HEK293 (cell line): ENCODE results near the gene TMEM131L.

Experiments used
- CTCF ChIA-PET: fragments of 350-600 bp; formaldehyde crosslinking; extraction: SDS; loops from one replicate; lab custom pipeline; 2021; ENCODE audit warnings: antibody characterized with exemption; lab: Yijun Ruan, JAX
- POLR2A ChIA-PET: fragments of 300-600 bp; formaldehyde crosslinking; extraction: SDS; loops from one replicate; lab custom pipeline; 2020; ENCODE audit warnings: antibody characterized with exemption, inconsistent platforms; lab: Yijun Ruan, JAX
- H3K27ac ChIP-seq: fragments of 200-500 bp; sonication (Bioruptor generic); 2 replicates; pipeline ENCODE4 v1.5.1; 2014; ENCODE audit warnings: low read depth, low read length, control low read depth, inconsistent platforms; ENCODE audit errors: extremely low read depth
- H3K36me3 ChIP-seq, 2 experiments: fragments of 200-500 bp in 1 of 2; sonication (Bioruptor generic) in 1 of 2; 1 replicate in 1 of 2; 2 replicates in 1 of 2; pipeline ENCODE4 v1.5.1; 2014 to 2017; ENCODE audit warnings: inconsistent platforms in 2 of 2, low read length in 2 of 2; ENCODE audit not compliant: control insufficient read depth in 2 of 2, insufficient read depth in 1 of 2
- H3K4me1 ChIP-seq: fragments of 200-500 bp; sonication (Bioruptor generic); 2 replicates; pipeline ENCODE4 v1.5.1; 2014; ENCODE audit warnings: mild to moderate bottlenecking, low read length, inconsistent platforms; ENCODE audit not compliant: control insufficient read depth, insufficient read depth
- H3K4me3 ChIP-seq: 2 replicates; pipeline ENCODE4 v1.5.1; 2011; ENCODE audit warnings: low read depth, mild to moderate bottlenecking, control low read depth, low read length, moderate library complexity
- H3K9me3 ChIP-seq: fragments of 200-500 bp; sonication (Bioruptor generic); 2 replicates; pipeline ENCODE4 v1.5.1; 2014; ENCODE audit warnings: low read depth, low read length, inconsistent platforms; ENCODE audit not compliant: control insufficient read depth, insufficient read depth
- OVOL3 ChIP-seq: fragments of 450-650 bp; formaldehyde crosslinking; IDR thresholded peaks from 2 replicates; pipeline ENCODE4 v1.5.1; 2016; ENCODE audit warnings: missing biosample characterization, missing genetic modification characterization
- PRDM10 ChIP-seq: fragments of 450-650 bp; formaldehyde crosslinking; IDR thresholded peaks from 2 replicates; pipeline ENCODE4 v1.5.1; 2016; ENCODE audit warnings: missing biosample characterization, missing genetic modification characterization
- SP3 ChIP-seq: fragments of 450-650 bp; formaldehyde crosslinking; IDR thresholded peaks from 2 replicates; pipeline ENCODE4 v1.5.1; 2016; ENCODE audit warnings: missing biosample characterization, missing genetic modification characterization
- ZBTB17 ChIP-seq: fragments of 450-650 bp; formaldehyde crosslinking; IDR thresholded peaks from 2 replicates; pipeline ENCODE4 v1.5.1; 2016; ENCODE audit warnings: missing biosample characterization, missing genetic modification characterization
- ZFHX2 ChIP-seq: fragments of 450-650 bp; formaldehyde crosslinking; conservative IDR thresholded peaks from 2 replicates; pipeline ENCODE4 v1.5.1; 2016; ENCODE audit warnings: missing biosample characterization, missing genetic modification characterization
- ZNF121 ChIP-seq: fragments of 450-650 bp; formaldehyde crosslinking; IDR thresholded peaks from 2 replicates; pipeline ENCODE4 v1.5.1; 2016; ENCODE audit warnings: missing biosample characterization, missing genetic modification characterization
- ZNF146 ChIP-seq: fragments of 450-650 bp; formaldehyde crosslinking; IDR thresholded peaks from 2 replicates; pipeline ENCODE4 v1.5.1; 2016; ENCODE audit warnings: missing biosample characterization, missing genetic modification characterization
- ZNF157 ChIP-seq: fragments of 450-650 bp; formaldehyde crosslinking; IDR thresholded peaks from 2 replicates; pipeline ENCODE4 v1.5.1; 2016; ENCODE audit warnings: missing biosample characterization, missing genetic modification characterization
- ZNF23 ChIP-seq: fragments of 450-650 bp; formaldehyde crosslinking; IDR thresholded peaks from 2 replicates; pipeline ENCODE4 v1.5.1; 2016; ENCODE audit warnings: missing biosample characterization, missing genetic modification characterization, borderline replicate concordance
- ZNF292 ChIP-seq: fragments of 450-650 bp; formaldehyde crosslinking; IDR thresholded peaks from 2 replicates; pipeline ENCODE4 v1.5.1; 2016; ENCODE audit warnings: low read depth, missing biosample characterization, missing genetic modification characterization, borderline replicate concordance
- ZNF324 ChIP-seq: fragments of 450-650 bp; formaldehyde crosslinking; IDR thresholded peaks from 2 replicates; pipeline ENCODE4 v1.5.1; 2016; ENCODE audit warnings: missing biosample characterization, missing genetic modification characterization
- ZNF391 ChIP-seq: fragments of 450-650 bp; formaldehyde crosslinking; IDR thresholded peaks from 2 replicates; pipeline ENCODE4 v1.5.1; 2016; ENCODE audit warnings: low read depth, missing biosample characterization, missing genetic modification characterization, borderline replicate concordance
- ZNF394 ChIP-seq: fragments of 450-650 bp; formaldehyde crosslinking; IDR thresholded peaks from 2 replicates; pipeline ENCODE4 v1.5.1; 2016; ENCODE audit warnings: missing biosample characterization, missing genetic modification characterization, mild to moderate bottlenecking, moderate library complexity, borderline replicate concordance
- ZNF404 ChIP-seq: fragments of 450-650 bp; formaldehyde crosslinking; IDR thresholded peaks from 2 replicates; pipeline ENCODE4 v1.5.1; 2017; ENCODE audit warnings: missing biosample characterization, missing genetic modification characterization
- ZNF433 ChIP-seq: fragments of 450-650 bp; formaldehyde crosslinking; IDR thresholded peaks from 2 replicates; pipeline ENCODE4 v1.5.1; 2016; ENCODE audit warnings: missing biosample characterization, missing genetic modification characterization, low read depth
- ZNF544 ChIP-seq: fragments of 450-650 bp; formaldehyde crosslinking; IDR thresholded peaks from 2 replicates; pipeline ENCODE4 v1.5.0; 2017; ENCODE audit warnings: missing biosample characterization, missing genetic modification characterization
- ZNF548 ChIP-seq: fragments of 450-650 bp; formaldehyde crosslinking; IDR thresholded peaks from 2 replicates; pipeline ENCODE4 v1.5.1; 2016; ENCODE audit warnings: missing biosample characterization, missing genetic modification characterization
- ZNF585B ChIP-seq: fragments of 450-650 bp; formaldehyde crosslinking; IDR thresholded peaks from 2 replicates; pipeline ENCODE4 v1.5.1; 2016; ENCODE audit warnings: missing biosample characterization, missing genetic modification characterization
- ZNF596 ChIP-seq: fragments of 450-650 bp; IDR thresholded peaks from 2 replicates; pipeline ENCODE4 v1.5.0; 2018; ENCODE audit warnings: missing biosample characterization, mild to moderate bottlenecking, missing genetic modification characterization, moderate library complexity
- ZNF621 ChIP-seq: fragments of 450-650 bp; formaldehyde crosslinking; IDR thresholded peaks from 2 replicates; pipeline ENCODE4 v1.5.1; 2017; ENCODE audit warnings: missing biosample characterization, missing genetic modification characterization
- ZNF623 ChIP-seq: fragments of 450-650 bp; formaldehyde crosslinking; IDR thresholded peaks from 2 replicates; pipeline ENCODE4 v1.5.1; 2016; ENCODE audit warnings: missing biosample characterization, missing genetic modification characterization
- ZNF704 ChIP-seq: fragments of 450-650 bp; formaldehyde crosslinking; IDR thresholded peaks from 2 replicates; pipeline ENCODE4 v1.5.1; 2016; ENCODE audit warnings: missing biosample characterization, missing genetic modification characterization
- TF ChIP-seq, protein P1 (sequence below): fragments of 450-650 bp; formaldehyde crosslinking; IDR thresholded peaks from 2 replicates; pipeline ENCODE4 v1.5.1; 2017; ENCODE audit warnings: missing biosample characterization, missing genetic modification characterization
- TF ChIP-seq, protein P2 (sequence below): fragments of 450-650 bp; formaldehyde crosslinking; IDR thresholded peaks from 2 replicates; pipeline ENCODE4 v1.5.1; 2016; ENCODE audit warnings: missing biosample characterization, missing genetic modification characterization

TMEM131L gene

DNA sequence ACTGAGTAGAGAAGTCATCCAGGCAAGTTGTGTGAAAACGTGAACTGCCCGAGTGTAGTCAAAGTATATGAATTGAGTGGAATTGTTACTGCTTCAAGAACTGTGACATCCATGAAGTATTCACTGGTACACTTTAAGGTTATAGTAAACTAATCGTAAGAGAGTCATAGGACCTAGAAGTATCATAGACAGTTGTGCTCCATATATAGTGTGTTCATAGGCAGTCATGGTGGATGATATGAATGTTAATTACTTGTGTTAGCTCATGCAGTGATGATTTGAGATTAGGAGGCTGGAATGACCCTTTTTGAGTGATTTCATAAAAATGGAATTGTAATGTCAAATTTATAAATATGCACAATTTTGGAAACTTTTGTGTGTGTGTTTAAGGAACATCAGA is 136.6 kb downstream of the TMEM131L start:
- ChIA-PET CTCF (interaction anchor here (0.6 kb wide), 1 partner anchor 452 kb away, joined by 3 read pairs; no protein-coding TSS in a partner anchor), POLR2A (no interaction called here)
- no peak for TF ChIP-seq ZNF324 (tag by site-specific recombination)
- no peak for TF ChIP-seq ZNF23 (tag by site-specific recombination)
- TF ChIP-seq ZNF596 = no peak
- TF ChIP-seq, protein P1, sequence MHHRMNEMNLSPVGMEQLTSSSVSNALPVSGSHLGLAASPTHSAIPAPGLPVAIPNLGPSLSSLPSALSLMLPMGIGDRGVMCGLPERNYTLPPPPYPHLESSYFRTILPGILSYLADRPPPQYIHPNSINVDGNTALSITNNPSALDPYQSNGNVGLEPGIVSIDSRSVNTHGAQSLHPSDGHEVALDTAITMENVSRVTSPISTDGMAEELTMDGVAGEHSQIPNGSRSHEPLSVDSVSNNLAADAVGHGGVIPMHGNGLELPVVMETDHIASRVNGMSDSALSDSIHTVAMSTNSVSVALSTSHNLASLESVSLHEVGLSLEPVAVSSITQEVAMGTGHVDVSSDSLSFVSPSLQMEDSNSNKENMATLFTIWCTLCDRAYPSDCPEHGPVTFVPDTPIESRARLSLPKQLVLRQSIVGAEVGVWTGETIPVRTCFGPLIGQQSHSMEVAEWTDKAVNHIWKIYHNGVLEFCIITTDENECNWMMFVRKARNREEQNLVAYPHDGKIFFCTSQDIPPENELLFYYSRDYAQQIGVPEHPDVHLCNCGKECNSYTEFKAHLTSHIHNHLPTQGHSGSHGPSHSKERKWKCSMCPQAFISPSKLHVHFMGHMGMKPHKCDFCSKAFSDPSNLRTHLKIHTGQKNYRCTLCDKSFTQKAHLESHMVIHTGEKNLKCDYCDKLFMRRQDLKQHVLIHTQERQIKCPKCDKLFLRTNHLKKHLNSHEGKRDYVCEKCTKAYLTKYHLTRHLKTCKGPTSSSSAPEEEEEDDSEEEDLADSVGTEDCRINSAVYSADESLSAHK (tag by site-specific recombination) = no peak
- TF ChIP-seq SP3 (tag by site-specific recombination) = no peak
- TF ChIP-seq ZNF623 (tag by site-specific recombination) = no peak
- TF ChIP-seq ZNF404 (tag by site-specific recombination) = no peak
- Histone ChIP-seq H3K27ac (no peak overlapping the region), H3K36me3 (peaks cover 19 to 62% of the 10 kb centered on the region in 2 experiments), H3K9me3 (no peaks in the 10 kb centered on the region), H3K4me1 (no peaks in the 10 kb centered on the region), H3K4me3 (no peak overlapping the region)

- CTCF ChIA-PET = no interaction called here
Observed at GRCh38 chr4:153603258-153603657, 137.1 kb downstream of the TMEM131L start.

More at GRCh38 chr4:153603258-153603657, 137.1 kb downstream of the TMEM131L start:
- peaks cover 21 to 59% of the 10 kb centered on the region in 2 experiments for H3K36me3 ChIP-seq
- H3K4me1 ChIP-seq = no peaks in the 10 kb centered on the region
- POLR2A ChIA-PET = no interaction called here
- H3K9me3 ChIP-seq = no peaks in the 10 kb centered on the region
- H3K4me3 ChIP-seq = no peak overlapping the region
- no peak overlapping the region for H3K27ac ChIP-seq
- TF ChIP-seq ZNF394 (tag by site-specific recombination) (no peak), ZNF544 (tag by site-specific recombination) (no peak), ZNF404 (tag by site-specific recombination) (no peak), ZNF704 (tag by site-specific recombination) (no peak), OVOL3 (tag by site-specific recombination) (no peak), ZBTB17 (no peak), ZNF157 (tag by site-specific recombination) (no peak), ZNF433 (no peak), ZNF121 (tag by site-specific recombination) (no peak), PRDM10 (tag by site-specific recombination) (no peak), SP3 (tag by site-specific recombination) (no peak), ZNF146 (tag by site-specific recombination) (no peak), ZNF548 (tag by site-specific recombination) (no peak), ZNF292 (no peak), ZFHX2 (tag by site-specific recombination) (no peak), ZNF621 (tag by site-specific recombination) (no peak), ZNF391 (tag by site-specific recombination) (no peak), ZNF585B (no peak)
- TF ChIP-seq, protein P2, sequence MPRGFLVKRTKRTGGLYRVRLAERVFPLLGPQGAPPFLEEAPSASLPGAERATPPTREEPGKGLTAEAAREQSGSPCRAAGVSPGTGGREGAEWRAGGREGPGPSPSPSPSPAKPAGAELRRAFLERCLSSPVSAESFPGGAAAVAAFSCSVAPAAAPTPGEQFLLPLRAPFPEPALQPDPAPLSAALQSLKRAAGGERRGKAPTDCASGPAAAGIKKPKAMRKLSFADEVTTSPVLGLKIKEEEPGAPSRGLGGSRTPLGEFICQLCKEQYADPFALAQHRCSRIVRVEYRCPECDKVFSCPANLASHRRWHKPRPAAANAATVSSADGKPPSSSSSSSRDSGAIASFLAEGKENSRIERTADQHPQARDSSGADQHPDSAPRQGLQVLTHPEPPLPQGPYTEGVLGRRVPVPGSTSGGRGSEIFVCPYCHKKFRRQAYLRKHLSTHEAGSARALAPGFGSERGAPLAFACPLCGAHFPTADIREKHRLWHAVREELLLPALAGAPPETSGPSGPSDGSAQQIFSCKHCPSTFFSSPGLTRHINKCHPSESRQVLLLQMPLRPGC = no peak
